Mucosa of stomach (tissue), 1 donor: ENCODE data around the gene NDFIP1.
"Not testable (repeated sequence)": the region's sequence is repeated elsewhere in the genome, so short reads cannot be mapped to it uniquely, and the experiment has no call there.

Source experiments
- H3K27me3 ChIP-seq: one replicate; pipeline ENCODE4 v1.7.0; 2013; ENCODE audit warnings: mild to moderate bottlenecking, low read length; ENCODE audit not compliant: control insufficient read depth, insufficient read depth
- H3K36me3 ChIP-seq: one replicate; pipeline ENCODE4 v1.7.0; 2013; ENCODE audit warnings: low read length; ENCODE audit not compliant: control insufficient read depth, insufficient read depth
- H3K4me1 ChIP-seq: one replicate; pipeline ENCODE4 v1.7.0; 2013; ENCODE audit warnings: mild to moderate bottlenecking, low read length; ENCODE audit not compliant: control insufficient read depth, insufficient read depth
- H3K4me3 ChIP-seq: one replicate; pipeline ENCODE4 v1.7.0; 2013; ENCODE audit warnings: low read length
- H3K9ac ChIP-seq: one replicate; pipeline ENCODE4 v1.7.0; 2013; ENCODE audit warnings: mild to moderate bottlenecking, low read length, moderate library complexity
- H3K9me3 ChIP-seq: one replicate; pipeline ENCODE4 v1.7.0; 2013; ENCODE audit warnings: mild to moderate bottlenecking, low read length, moderate library complexity; ENCODE audit not compliant: control insufficient read depth
- donor health status: Pancreatic carcinoma.

Gene NDFIP1

DNA sequence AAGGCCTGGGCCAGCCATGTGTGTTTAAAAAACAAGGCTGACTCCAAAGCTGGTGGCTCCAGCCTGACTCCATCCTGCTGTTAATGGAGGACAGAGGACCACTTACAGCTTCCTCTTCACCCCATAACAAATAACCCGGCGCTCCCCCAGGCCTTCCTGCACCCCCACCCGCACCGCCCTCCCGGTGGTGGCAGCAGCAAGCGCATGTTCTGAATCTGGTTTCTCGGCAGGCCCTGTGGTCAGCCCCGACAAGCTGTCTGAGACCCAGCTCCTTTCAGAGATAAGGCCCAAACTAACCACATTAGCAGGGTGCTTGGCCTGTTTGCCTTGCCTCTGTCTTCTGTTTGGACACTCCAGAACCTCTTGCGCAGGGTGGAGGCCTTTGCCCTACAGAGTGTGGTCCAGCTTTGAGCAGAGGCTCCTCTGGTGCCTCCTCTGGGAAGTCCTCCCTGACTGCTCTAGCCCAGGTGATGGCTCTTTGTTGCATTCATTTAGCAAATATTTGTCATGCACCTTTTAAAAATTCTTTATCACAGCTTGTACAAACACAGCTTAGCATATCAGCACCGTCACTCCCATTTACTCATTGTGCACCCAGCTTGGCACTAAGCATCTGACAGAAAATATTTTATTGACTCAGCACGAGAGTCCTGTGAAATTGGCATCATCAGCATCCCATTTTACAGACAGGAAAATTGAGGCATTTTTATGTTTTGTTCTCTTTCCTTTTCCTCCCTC lies 78.4 kb downstream of the NDFIP1 start:
- no peaks in the 10 kb centered on the region for H3K36me3 ChIP-seq
- no peaks in the 10 kb centered on the region for H3K9me3 ChIP-seq
- H3K4me1 ChIP-seq, result peaks cover 43% of the 10 kb centered on the region
- no peaks in the 10 kb centered on the region for H3K27me3 ChIP-seq
- no peak overlapping the region for H3K4me3 ChIP-seq
- H3K9ac ChIP-seq, result no peak overlapping the region

DNA sequence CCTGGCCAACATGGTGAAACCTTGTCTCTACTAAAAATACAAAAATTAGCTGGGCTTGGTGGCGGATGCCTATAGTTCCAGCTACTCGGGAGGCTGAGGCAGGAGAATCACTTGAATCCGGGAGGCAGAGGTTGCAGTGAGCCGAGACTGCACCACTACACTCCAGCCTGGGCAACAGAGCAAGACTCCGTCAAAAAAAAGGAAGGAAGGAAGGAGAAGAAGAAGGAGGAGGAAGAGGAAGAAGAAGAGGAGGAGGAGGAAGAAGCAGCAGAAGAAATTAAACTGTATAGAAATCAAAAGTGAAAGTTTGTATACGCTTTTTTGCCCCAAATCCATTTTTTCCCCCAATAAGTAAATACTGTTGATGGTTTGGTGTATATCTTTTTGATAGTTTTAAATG lies 80.1 kb downstream of the NDFIP1 start:
- H3K4me3 ChIP-seq, H3K27me3 ChIP-seq, H3K9me3 ChIP-seq, H3K36me3 ChIP-seq, H3K9ac ChIP-seq: not testable (repeated sequence)
- peaks cover 43% of the 10 kb centered on the region for H3K4me1 ChIP-seq

DNA sequence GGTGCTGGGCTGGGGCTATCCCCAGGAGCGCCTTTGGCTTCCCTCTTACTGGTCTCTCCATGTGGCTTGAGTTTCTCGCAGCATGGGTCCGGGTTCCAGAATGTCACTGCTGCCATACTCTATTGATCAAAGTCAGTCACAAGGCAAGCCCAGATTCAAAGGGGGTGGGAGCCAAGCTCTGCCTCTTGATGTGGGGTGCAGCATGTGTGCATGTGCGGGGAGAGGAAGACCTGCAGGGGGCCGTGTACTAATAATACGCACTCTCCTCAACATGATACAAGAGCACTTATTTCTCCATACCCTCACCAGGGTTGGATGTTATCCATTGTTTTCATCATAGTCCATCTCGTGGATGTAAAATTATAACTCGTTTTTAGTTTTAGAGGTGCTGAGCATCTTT lies 81.2 kb downstream of the NDFIP1 start:
- H3K9ac ChIP-seq, result no peak overlapping the region
- no peak overlapping the region for H3K4me3 ChIP-seq
- peaks cover 34% of the 10 kb centered on the region for H3K4me1 ChIP-seq
- no peaks in the 10 kb centered on the region for H3K9me3 ChIP-seq
- H3K27me3 ChIP-seq, result no peaks in the 10 kb centered on the region
- no peaks in the 10 kb centered on the region for H3K36me3 ChIP-seq

DNA sequence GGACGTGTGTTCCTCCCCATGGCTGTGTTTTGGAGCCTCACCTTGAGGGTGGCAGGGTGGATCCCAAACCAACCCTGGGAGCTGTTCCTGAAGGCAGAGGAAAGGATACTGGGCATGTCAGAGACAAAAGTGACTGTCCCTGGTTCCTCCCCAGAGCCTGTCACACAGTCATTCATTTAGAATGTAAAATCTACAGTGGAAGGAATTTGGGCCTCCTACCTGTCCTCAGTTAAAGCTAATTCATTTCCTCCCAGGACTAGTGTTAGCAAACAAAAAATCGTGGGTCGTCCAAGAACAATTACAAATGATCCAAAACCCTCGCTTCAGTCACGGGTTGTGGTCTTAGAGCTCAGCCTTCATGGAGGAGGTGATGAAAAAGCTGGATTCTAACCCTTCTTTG lies 83.2 kb downstream of the NDFIP1 start:
- no peak overlapping the region for H3K9ac ChIP-seq
- H3K4me3 ChIP-seq, result no peak overlapping the region
- H3K9me3 ChIP-seq, result no peaks in the 10 kb centered on the region
- no peaks in the 10 kb centered on the region for H3K36me3 ChIP-seq
- H3K27me3 ChIP-seq, result no peaks in the 10 kb centered on the region
- peaks cover 15% of the 10 kb centered on the region for H3K4me1 ChIP-seq

DNA sequence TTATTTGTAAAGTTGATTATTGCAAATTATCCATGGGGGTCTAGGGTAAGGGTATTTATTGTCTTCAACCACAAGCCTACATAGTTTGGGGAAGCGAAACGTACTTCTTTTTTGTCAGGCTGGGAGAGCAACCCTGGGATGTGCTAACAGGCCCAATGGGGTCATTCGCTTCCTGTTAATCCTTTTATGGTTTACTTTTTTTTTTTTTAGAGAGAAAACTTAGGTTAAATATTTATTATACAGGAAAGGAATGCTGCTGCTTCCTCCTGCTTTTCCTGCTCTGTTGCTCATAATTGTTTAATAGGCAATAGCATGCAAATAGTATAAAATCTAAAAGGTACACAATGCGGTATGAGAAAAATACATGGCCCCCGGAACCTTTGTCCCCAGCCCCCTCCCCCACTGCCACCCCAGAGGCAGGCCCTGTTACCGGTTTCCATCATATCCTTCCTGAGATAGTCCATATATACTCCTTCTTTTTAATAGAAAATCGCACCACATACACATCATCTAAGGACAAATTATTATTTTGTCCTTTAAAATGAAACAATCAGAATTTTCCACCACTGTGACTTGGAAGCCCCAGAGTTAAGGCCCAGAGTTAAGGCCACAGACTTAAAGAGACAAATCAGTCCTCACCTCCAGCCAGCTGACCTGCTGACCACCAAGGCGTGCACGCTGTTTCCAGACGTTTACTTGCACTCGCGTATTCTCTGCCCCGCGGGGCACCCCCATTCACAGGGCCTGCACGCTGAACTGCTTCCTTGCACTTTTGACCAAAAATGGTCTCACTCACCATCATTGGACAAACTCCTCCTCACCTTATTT lies 83.9 kb downstream of the NDFIP1 start:
- Histone ChIP-seq H3K9ac (no peak overlapping the region), H3K36me3 (no peaks in the 10 kb centered on the region)

DNA sequence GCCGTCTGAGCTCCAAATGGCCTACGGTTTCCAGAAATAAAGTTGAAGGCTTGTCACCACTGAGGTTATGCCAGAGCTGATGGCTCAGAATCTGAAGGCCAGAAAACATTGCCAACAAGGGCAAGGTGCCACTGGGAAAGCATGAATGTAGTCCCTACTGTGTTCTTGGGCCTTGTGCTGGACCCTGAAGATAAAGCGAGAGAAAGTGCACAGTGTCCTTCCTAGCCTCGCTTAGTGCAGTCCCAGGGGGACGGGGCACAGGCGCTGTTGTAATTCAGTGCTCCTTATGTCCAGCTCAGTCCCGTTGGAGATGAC lies 84.5 kb downstream of the NDFIP1 start:
- Histone ChIP-seq H3K4me3 (no peak overlapping the region), H3K4me1 (peaks cover 2% of the 10 kb centered on the region), H3K36me3 (no peaks in the 10 kb centered on the region), H3K9me3 (no peaks in the 10 kb centered on the region), H3K9ac (no peak overlapping the region), H3K27me3 (no peaks in the 10 kb centered on the region)

More for the DNA sequence above, 83.9 kb downstream of the NDFIP1 start:
- peaks cover 8% of the 10 kb centered on the region for H3K4me1 ChIP-seq
- H3K9me3 ChIP-seq, result no peaks in the 10 kb centered on the region
- no peak overlapping the region for H3K4me3 ChIP-seq
- no peaks in the 10 kb centered on the region for H3K27me3 ChIP-seq

DNA sequence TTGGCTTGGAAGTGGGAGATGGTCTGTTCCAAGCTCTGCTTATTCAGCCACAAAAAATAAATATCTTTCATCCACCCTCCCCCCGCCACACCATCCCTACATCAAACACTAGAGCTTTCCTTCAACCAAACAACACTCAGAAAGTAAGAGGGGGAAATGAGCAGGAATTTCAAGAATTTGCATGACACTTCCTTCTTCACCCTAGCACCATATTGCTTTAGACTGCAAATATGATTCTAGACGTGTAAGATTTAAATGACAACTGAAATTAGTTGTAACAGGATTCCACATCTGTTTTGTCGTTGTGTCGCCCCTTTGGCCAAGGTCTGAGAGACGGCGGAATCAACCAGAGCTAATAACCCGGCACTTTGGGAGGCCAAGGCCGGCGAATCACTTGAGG lies 88.5 kb downstream of the NDFIP1 start:
- H3K4me3 ChIP-seq, result no peak overlapping the region
- no peaks in the 10 kb centered on the region for H3K9me3 ChIP-seq
- H3K27me3 ChIP-seq, result no peaks in the 10 kb centered on the region
- H3K9ac ChIP-seq, result no peak overlapping the region
- H3K4me1 ChIP-seq, result no peaks in the 10 kb centered on the region
- H3K36me3 ChIP-seq, result no peaks in the 10 kb centered on the region

DNA sequence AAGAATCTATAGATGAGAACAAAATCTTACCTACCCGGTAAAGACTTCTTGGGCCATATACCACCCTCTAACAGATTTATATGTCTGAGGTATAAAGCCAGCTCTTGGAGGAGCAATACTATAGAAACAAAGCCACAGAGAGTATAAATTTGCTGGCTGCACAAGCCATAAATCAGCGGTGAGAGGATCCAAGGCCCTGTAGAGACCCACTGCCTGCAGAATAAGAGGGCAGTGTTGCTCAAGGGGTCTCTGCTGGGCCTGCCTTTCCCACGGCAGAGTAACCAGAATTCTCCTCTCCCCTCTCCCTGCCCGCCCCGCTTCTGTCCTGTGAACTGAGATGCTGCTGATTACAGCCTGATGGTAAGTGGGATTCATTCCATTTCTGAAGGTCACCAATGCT lies 89.2 kb downstream of the NDFIP1 start:
- H3K9ac ChIP-seq, result no peak overlapping the region
- no peak overlapping the region for H3K4me3 ChIP-seq
- no peaks in the 10 kb centered on the region for H3K9me3 ChIP-seq
- no peaks in the 10 kb centered on the region for H3K4me1 ChIP-seq
- no peaks in the 10 kb centered on the region for H3K27me3 ChIP-seq
- no peaks in the 10 kb centered on the region for H3K36me3 ChIP-seq

DNA sequence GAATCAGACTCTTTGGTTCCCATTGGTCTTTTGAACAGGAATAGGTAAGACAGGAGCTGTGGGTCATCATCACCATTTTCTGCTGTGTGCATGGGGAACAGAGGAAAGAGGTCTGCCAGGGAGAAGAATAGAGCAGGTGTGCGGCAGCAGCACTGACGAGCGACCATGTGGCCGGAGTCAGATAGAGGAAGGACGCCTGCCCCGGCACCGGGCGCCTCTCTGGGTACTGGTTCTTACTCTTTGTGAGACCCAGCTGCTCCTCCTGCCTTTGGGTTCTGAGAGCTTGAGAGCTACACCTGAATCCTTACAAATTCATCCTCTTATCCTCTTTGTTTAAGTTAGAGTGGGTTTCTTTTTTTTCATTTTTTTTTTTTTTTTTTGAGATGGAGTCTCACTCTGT lies 90.8 kb downstream of the NDFIP1 start:
- Histone ChIP-seq H3K9me3 (no peaks in the 10 kb centered on the region), H3K4me3 (no peak overlapping the region), H3K4me1 (no peaks in the 10 kb centered on the region), H3K9ac (no peak overlapping the region), H3K27me3 (no peaks in the 10 kb centered on the region), H3K36me3 (no peaks in the 10 kb centered on the region)

DNA sequence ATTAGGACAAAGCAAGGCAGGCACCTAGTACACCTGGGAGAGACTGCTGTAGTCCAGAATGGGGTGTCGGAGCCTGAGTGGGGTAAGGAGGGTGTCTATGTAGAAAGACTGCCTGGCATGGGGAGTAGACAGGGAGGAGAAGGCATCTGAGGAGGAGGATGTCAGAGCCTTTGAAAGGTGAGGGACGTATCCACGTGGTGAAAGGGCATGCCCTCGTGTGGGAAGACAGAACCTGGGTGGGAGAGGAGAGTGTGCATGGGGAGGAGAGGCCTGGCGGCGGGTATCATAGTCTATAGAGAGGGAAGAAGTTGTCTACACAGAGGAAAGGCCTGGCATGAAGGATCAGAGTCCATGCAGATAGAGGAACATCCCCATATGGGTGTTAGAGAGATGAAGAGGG lies 91.8 kb downstream of the NDFIP1 start:
- H3K36me3 ChIP-seq, result no peaks in the 10 kb centered on the region
- H3K9me3 ChIP-seq, result no peaks in the 10 kb centered on the region
- H3K4me1 ChIP-seq, result no peaks in the 10 kb centered on the region
- no peak overlapping the region for H3K9ac ChIP-seq
- H3K4me3 ChIP-seq, result no peak overlapping the region
- no peaks in the 10 kb centered on the region for H3K27me3 ChIP-seq

DNA sequence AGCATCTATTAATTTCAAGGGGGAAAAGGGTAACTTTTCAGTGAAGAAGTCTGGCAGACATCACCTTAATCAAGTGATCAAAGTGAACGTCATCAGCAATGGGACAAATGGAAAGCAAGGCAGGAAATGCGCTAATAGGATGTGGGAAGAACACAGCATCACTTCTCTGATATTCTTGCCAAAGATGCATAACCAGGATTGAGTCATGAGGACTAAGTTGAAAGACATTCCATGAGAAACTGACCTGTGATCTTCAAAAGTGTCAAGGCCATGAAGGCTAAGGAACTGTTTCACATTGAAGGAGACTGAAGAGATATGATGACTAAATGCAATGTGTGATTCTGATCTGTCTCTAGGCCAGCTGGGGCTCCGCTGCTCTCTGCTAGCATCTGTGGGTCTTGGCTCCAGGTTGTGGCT lies 92.9 kb downstream of the NDFIP1 start:
- H3K27me3 ChIP-seq, result no peaks in the 10 kb centered on the region
- no peaks in the 10 kb centered on the region for H3K36me3 ChIP-seq
- no peak overlapping the region for H3K9ac ChIP-seq
- H3K4me3 ChIP-seq, result no peak overlapping the region
- H3K9me3 ChIP-seq, result no peaks in the 10 kb centered on the region
- H3K4me1 ChIP-seq, result no peaks in the 10 kb centered on the region

DNA sequence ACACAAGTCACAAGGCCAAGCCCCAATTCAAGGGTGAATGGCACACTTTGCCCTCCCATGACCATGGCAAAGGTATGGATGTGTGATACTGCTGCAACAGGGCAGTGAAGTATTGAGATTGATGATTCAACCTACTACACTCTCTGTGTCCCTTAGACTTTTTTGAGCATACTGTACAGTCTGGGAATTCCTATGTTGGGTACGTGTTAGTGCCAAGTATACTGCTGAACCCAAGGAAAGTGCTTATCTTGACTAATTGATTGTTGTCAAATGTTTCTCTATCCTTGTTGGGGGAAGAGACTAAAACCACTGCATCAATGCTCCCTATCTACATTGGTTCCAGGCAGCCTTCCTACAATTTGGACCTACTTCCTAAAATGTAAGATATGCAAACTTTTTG lies 93.7 kb downstream of the NDFIP1 start:
- no peaks in the 10 kb centered on the region for H3K27me3 ChIP-seq
- no peaks in the 10 kb centered on the region for H3K4me1 ChIP-seq
- no peak overlapping the region for H3K4me3 ChIP-seq
- no peak overlapping the region for H3K9ac ChIP-seq
- no peaks in the 10 kb centered on the region for H3K9me3 ChIP-seq
- H3K36me3 ChIP-seq, result no peaks in the 10 kb centered on the region
